RPMI7951 (cell line): ENCODE results near the gene EEPD1. TPM values are rescaled to one million over a fixed set of nuclear protein-coding genes. Genes with fewer than 3 reads are reported as not detected.
"Not testable (repeated sequence)": the region's sequence is repeated elsewhere in the genome, so short reads cannot be mapped to it uniquely, and the experiment has no call there.

Source experiments
- DNase-seq: peaks from one replicate; pipeline ENCODE4 v3.0.0-alpha.2; 2012; ENCODE audit warnings: low read depth
- total RNA-seq: library from RNA; depleted of rRNA; stranded (reverse); fragments of >200 nt; shearing (Covaris generic); gene quantifications from 2 replicates; pipeline ENCODE4 v1.2.3, GENCODE V29; 2014

EEPD1 gene
- total RNA-seq, 1 experiment from 2014 or later, result 5.2 TPM

- DNase-seq, result no peak
Measured at GRCh38 chr7:36214608-36215456, 61.8 kb downstream of the EEPD1 start.

GRCh38 chr7:36215457-36215765 lies 62.4 kb downstream of the EEPD1 start:
- DNase-seq, result no peak

- no peak for DNase-seq
Measured at GRCh38 chr7:36216063-36216684, 63.1 kb downstream of the EEPD1 start.

- DNase-seq, result no peak
Measured at GRCh38 chr7:36217211-36217960, 64.3 kb downstream of the EEPD1 start.

GRCh38 chr7:36217961-36218284 lies 64.9 kb downstream of the EEPD1 start:
- no peak for DNase-seq

GRCh38 chr7:36219429-36219828 lies 66.4 kb downstream of the EEPD1 start:
- no peak for DNase-seq

GRCh38 chr7:36223851-36224250 lies 70.8 kb downstream of the EEPD1 start:
- no peak for DNase-seq

GRCh38 chr7:36224934-36225858 lies 72.1 kb downstream of the EEPD1 start:
- DNase-seq, result no peak

- DNase-seq, result no peak
Measured at GRCh38 chr7:36226151-36226550, 73.1 kb downstream of the EEPD1 start.

- peak; percentile 15 for DNase-seq
Measured at GRCh38 chr7:36227223-36227622, 74.2 kb downstream of the EEPD1 start.

- no peak for DNase-seq
Measured at GRCh38 chr7:36228039-36228438, 75.0 kb downstream of the EEPD1 start.

- no peak for DNase-seq
Measured at GRCh38 chr7:36231406-36231805, 78.4 kb downstream of the EEPD1 start.

- DNase-seq, result no peak
Measured at GRCh38 chr7:36232555-36232954, 79.5 kb downstream of the EEPD1 start.

GRCh38 chr7:36232971-36233550 lies 80.0 kb downstream of the EEPD1 start:
- DNase-seq, result no peak

- no peak for DNase-seq
Measured at GRCh38 chr7:36236073-36236472, 83.0 kb downstream of the EEPD1 start.

GRCh38 chr7:36238138-36238537 lies 85.1 kb downstream of the EEPD1 start:
- no peak for DNase-seq

GRCh38 chr7:36243356-36243755 lies 90.3 kb downstream of the EEPD1 start:
- not testable (repeated sequence) for DNase-seq

- DNase-seq, result not testable (repeated sequence)
Measured at GRCh38 chr7:36244001-36244400, 90.9 kb downstream of the EEPD1 start.

GRCh38 chr7:36244429-36244828 lies 91.4 kb downstream of the EEPD1 start:
- DNase-seq, result no peak

- no peak for DNase-seq
Measured at GRCh38 chr7:36245684-36246299, 92.7 kb downstream of the EEPD1 start.

GRCh38 chr7:36249091-36249490 lies 96.0 kb downstream of the EEPD1 start:
- no peak for DNase-seq
